Left kidney (tissue), 8 donors: ENCODE results near the gene RBX1. TPM values are rescaled to one million over a fixed set of nuclear protein-coding genes. Genes with fewer than 3 reads are reported as not detected.
"Not testable (repeated sequence)": the region's sequence is repeated elsewhere in the genome, so short reads cannot be mapped to it uniquely, and the experiment has no call there.

Experiments
- DNase-seq: peaks from one replicate; pipeline ENCODE4 v3.0.0-alpha.2; 2013
- long read RNA-seq, 8 donors: transcript quantifications; one replicate each; lab custom pipeline, GENCODE V29; 2026
- polyA plus RNA-seq: library from polyadenylated mRNA; unstranded; fragments of 120-200 nt; gene quantifications from one replicate; pipeline ENCODE4 v1.2.1, GENCODE V29; 2013; ENCODE audit not compliant: insufficient read length

RBX1 gene
- polyA plus RNA-seq = 71.4 TPM
- long read RNA-seq, donor 1, transcript RBX1-201 (5 exons, 1,188 nt) = major isoform, 131 of 155 reads
- long read RNA-seq, donor 1, transcript RBX1-202 (2 exons, 1,871 nt) = minor isoform, 9 of 155 reads
- long read RNA-seq, donor 1, partial matches to known transcripts = 11 of 155 reads
- long read RNA-seq, donor 1, other reads (novel, unspliced or antisense) = 0 of 155 reads
- long read RNA-seq, donor 2, transcript RBX1-201 (5 exons, 1,188 nt) = major isoform, 137 of 162 reads
- long read RNA-seq, donor 2, transcript RBX1-202 (2 exons, 1,871 nt) = minor isoform, 12 of 162 reads
- long read RNA-seq, donor 2, partial matches to known transcripts = 6 of 162 reads
- long read RNA-seq, donor 2, other reads (novel, unspliced or antisense) = 5 of 162 reads
- long read RNA-seq, donor 3, transcript RBX1-201 (5 exons, 1,188 nt) = major isoform, 86 of 99 reads
- long read RNA-seq, donor 3, partial matches to known transcripts = 9 of 99 reads
- long read RNA-seq, donor 3, other reads (novel, unspliced or antisense) = 0 of 99 reads
- long read RNA-seq, donor 4, transcript RBX1-202 (2 exons, 1,871 nt) = minor isoform, 5 of 31 reads
- long read RNA-seq, donor 4, transcript RBX1-201 (5 exons, 1,188 nt) = major isoform, 26 of 31 reads
- long read RNA-seq, donor 4, partial matches to known transcripts = 0 of 31 reads
- long read RNA-seq, donor 4, other reads (novel, unspliced or antisense) = 0 of 31 reads
- long read RNA-seq, donor 5, transcript RBX1-201 (5 exons, 1,188 nt) = major isoform, 303 of 350 reads
- long read RNA-seq, donor 5, transcript RBX1-202 (2 exons, 1,871 nt) = minor isoform, 19 of 350 reads
- long read RNA-seq, donor 5, partial matches to known transcripts = 12 of 350 reads
- long read RNA-seq, donor 5, other reads (novel, unspliced or antisense) = 15 of 350 reads
- long read RNA-seq, donor 6, transcript RBX1-202 (2 exons, 1,871 nt) = minor isoform, 15 of 165 reads
- long read RNA-seq, donor 6, transcript RBX1-201 (5 exons, 1,188 nt) = major isoform, 134 of 165 reads
- long read RNA-seq, donor 6, partial matches to known transcripts = 16 of 165 reads
- long read RNA-seq, donor 6, other reads (novel, unspliced or antisense) = 0 of 165 reads
- long read RNA-seq, donor 7, transcript RBX1-201 (5 exons, 1,188 nt) = major isoform, 233 of 283 reads
- long read RNA-seq, donor 7, transcript RBX1-202 (2 exons, 1,871 nt) = minor isoform, 15 of 283 reads
- long read RNA-seq, donor 7, partial matches to known transcripts = 14 of 283 reads
- long read RNA-seq, donor 7, other reads (novel, unspliced or antisense) = 21 of 283 reads
- long read RNA-seq, donor 8, transcript RBX1-201 (5 exons, 1,188 nt) = major isoform, 44 of 47 reads
- long read RNA-seq, donor 8, partial matches to known transcripts = 0 of 47 reads
- long read RNA-seq, donor 8, other reads (novel, unspliced or antisense) = 0 of 47 reads

GRCh38 chr22:40950962-40951794, at the start of gene RBX1:
Gene RBX1, plus strand, starts transcription at chr22:40951378. Its CDS starts 21 bp downstream, at chr22:40951399.
- DNase-seq = peak; percentile 97

GRCh38 chr22:40904101-40904500, 47.1 kb upstream of the RBX1 start:
- no peak for DNase-seq

- DNase-seq = no peak
These were observed 42.3 kb upstream of the RBX1 start for GRCh38 chr22:40908895-40909294.

- no peak for DNase-seq
These were observed 39.4 kb upstream of the RBX1 start for GRCh38 chr22:40911772-40912171.

GRCh38 chr22:40912987-40913386, 38.2 kb upstream of the RBX1 start:
- not testable (repeated sequence) for DNase-seq

- no peak for DNase-seq
These were observed 31.7 kb upstream of the RBX1 start for GRCh38 chr22:40919446-40919845.

- DNase-seq = no peak
These were observed 30.7 kb upstream of the RBX1 start for GRCh38 chr22:40920526-40920925.

- DNase-seq = peak; percentile 72
These were observed 28.5 kb upstream of the RBX1 start for GRCh38 chr22:40922484-40923303.

- no peak for DNase-seq
These were observed 22.5 kb upstream of the RBX1 start for GRCh38 chr22:40928657-40929056.

GRCh38 chr22:40932396-40932795, 18.8 kb upstream of the RBX1 start:
- DNase-seq = no peak

GRCh38 chr22:40939202-40939601, 12.0 kb upstream of the RBX1 start:
- DNase-seq = no peak

- no peak for DNase-seq
These were observed 822 bp downstream of the RBX1 start for GRCh38 chr22:40951795-40952605.

GRCh38 chr22:40953471-40953870, 2.3 kb downstream of the RBX1 start:
- no peak for DNase-seq

- DNase-seq = no peak
These were observed 2.9 kb downstream of the RBX1 start for GRCh38 chr22:40954113-40954512.

GRCh38 chr22:40955571-40955970, 4.4 kb downstream of the RBX1 start:
- DNase-seq = no peak

GRCh38 chr22:40957601-40958000, 6.4 kb downstream of the RBX1 start:
- no peak for DNase-seq

- DNase-seq = no peak
These were observed 7.1 kb downstream of the RBX1 start for GRCh38 chr22:40958299-40958698.

GRCh38 chr22:40960145-40960544, 9.0 kb downstream of the RBX1 start:
- no peak for DNase-seq
